OCI-LY1 (cell line): ENCODE data around the gene AGAP2.

Experiments used
- CTCF ChIP-seq: fragments of 200-600 bp; sonication (generic), shearing (Covaris generic); IDR thresholded peaks from 2 replicates; pipeline ENCODE4 v1.5.1; 2017; ENCODE audit warnings: mild to moderate bottlenecking, antibody characterized with exemption, low read length, moderate library complexity, mixed read lengths
- EZH2 ChIP-seq: fragments of 200-600 bp; sonication (generic), shearing (Covaris generic); IDR thresholded peaks from 2 replicates; pipeline ENCODE4 v1.8.0; 2017; ENCODE audit warnings: borderline replicate concordance, mixed run types, mild to moderate bottlenecking, antibody characterized with exemption, low read length, moderate library complexity, mixed read lengths

- TF ChIP-seq CTCF, result no peak
- no peak for TF ChIP-seq EZH2
Measured at GRCh38 chr12:57708296-57708695, 30.2 kb downstream of the AGAP2 start.
